PC-9 (cell line): Measurements from ENCODE around the gene CHKA.

Source experiments
- CTCF ChIP-seq: fragments of 200-600 bp; sonication (generic); conservative IDR thresholded peaks from 2 replicates; pipeline ENCODE4 v1.6.1; 2017; ENCODE audit warnings: mixed run types, antibody characterized with exemption, mild to moderate bottlenecking, moderate library complexity
- EZH2 ChIP-seq: fragments of 200-600 bp; sonication (generic); IDR thresholded peaks from 2 replicates; pipeline ENCODE4 v1.8.0; 2017; ENCODE audit warnings: antibody characterized with exemption, low read depth

- TF ChIP-seq CTCF (no peak), EZH2 (no peak)
Observed at GRCh38 chr11:68148879-68149278, 27.7 kb upstream of the CHKA start.
